ENCODE data around the gene LDLRAD4.
"Not testable (repeated sequence)": the region's sequence is repeated elsewhere in the genome, so short reads cannot be mapped to it uniquely, and the experiment has no call there.

LDLRAD4 gene

GRCh38 chr18:13638719-13639595 lies 420.4 kb downstream of the LDLRAD4 start:
- DNase-seq (ENCODE audit: low spot score), result no peak

- DNase-seq (ENCODE audit: low spot score), result no peak
Measured at GRCh38 chr18:13640266-13640860, 421.8 kb downstream of the LDLRAD4 start.

- DNase-seq (ENCODE audit: low spot score), result no peak
Measured at GRCh38 chr18:13641551-13642439, 423.2 kb downstream of the LDLRAD4 start.

GRCh38 chr18:13642440-13642827 lies 423.9 kb downstream of the LDLRAD4 start:
- no peak for DNase-seq (ENCODE audit: low spot score)

GRCh38 chr18:13643261-13643751 lies 424.7 kb downstream of the LDLRAD4 start:
- DNase-seq (ENCODE audit: low spot score), result no peak

GRCh38 chr18:13645093-13645492 lies 426.5 kb downstream of the LDLRAD4 start:
- no peak for DNase-seq (ENCODE audit: low spot score)

GRCh38 chr18:13646633-13647032 lies 428.1 kb downstream of the LDLRAD4 start:
- no peak for DNase-seq (ENCODE audit: low spot score)

- DNase-seq (ENCODE audit: low spot score), result no peak
Measured at GRCh38 chr18:13647761-13648160, 429.2 kb downstream of the LDLRAD4 start.

GRCh38 chr18:13649397-13650390 lies 431.1 kb downstream of the LDLRAD4 start:
- DNase-seq (ENCODE audit: low spot score), result no peak

GRCh38 chr18:13653746-13654433 lies 435.3 kb downstream of the LDLRAD4 start:
- DNase-seq (ENCODE audit: low spot score), result no peak

- no peak for DNase-seq (ENCODE audit: low spot score)
Measured at GRCh38 chr18:13657974-13658373, 439.4 kb downstream of the LDLRAD4 start.

GRCh38 chr18:13658436-13659204 lies 440.1 kb downstream of the LDLRAD4 start:
- DNase-seq (ENCODE audit: low spot score), result no peak

- no peak for DNase-seq (ENCODE audit: low spot score)
Measured at GRCh38 chr18:13660510-13660909, 441.9 kb downstream of the LDLRAD4 start.

GRCh38 chr18:13661051-13661778 lies 442.7 kb downstream of the LDLRAD4 start:
- DNase-seq (ENCODE audit: low spot score), result no peak

GRCh38 chr18:13661779-13662256 lies 443.3 kb downstream of the LDLRAD4 start:
- no peak for DNase-seq (ENCODE audit: low spot score)

- DNase-seq (ENCODE audit: low spot score), result no peak
Measured at GRCh38 chr18:13672657-13673056, 454.1 kb downstream of the LDLRAD4 start.

- DNase-seq (ENCODE audit: low spot score), result no peak
Measured at GRCh38 chr18:13676471-13676870, 457.9 kb downstream of the LDLRAD4 start.

GRCh38 chr18:13677350-13677749 lies 458.8 kb downstream of the LDLRAD4 start:
- DNase-seq (ENCODE audit: low spot score), result not testable (repeated sequence)

- DNase-seq (ENCODE audit: low spot score), result no peak
Measured at GRCh38 chr18:13680612-13681011, 462.1 kb downstream of the LDLRAD4 start.
